Stimulated activated CD8-positive, alpha-beta memory T cell treated with anti-CD3 and anti-CD28 coated beads, Interleukin-7, amount 100 ng/mL, for 1 hour (primary cell): ENCODE results near the gene LRRC45.

Experiments used
- DNase-seq, 2 donors: peaks; one replicate each; pipeline ENCODE4 v3.0.0-alpha.2; 2020; ENCODE audit warnings: low read depth in 2 of 2

Gene LRRC45

GRCh38 chr17:81993729-81994592 is 29.1 kb upstream of the LRRC45 start:
- no peak for DNase-seq

- no peak for DNase-seq
Observed at GRCh38 chr17:81994593-81995462, 28.3 kb upstream of the LRRC45 start.

GRCh38 chr17:81995463-81996231 is 27.5 kb upstream of the LRRC45 start:
- no peak for DNase-seq

- no peak for DNase-seq
Observed at GRCh38 chr17:81996232-81996756, 26.8 kb upstream of the LRRC45 start.

GRCh38 chr17:81996757-81997441 is 26.2 kb upstream of the LRRC45 start:
- DNase-seq, result no peak

- DNase-seq, result no peak
Observed at GRCh38 chr17:81998212-81998611, 24.9 kb upstream of the LRRC45 start.

- DNase-seq, result no peak
Observed at GRCh38 chr17:81998691-81999438, 24.2 kb upstream of the LRRC45 start.

- no peak for DNase-seq
Observed at GRCh38 chr17:81999587-81999975, 23.5 kb upstream of the LRRC45 start.

- no peak for DNase-seq
Observed at GRCh38 chr17:81999976-82000802, 22.9 kb upstream of the LRRC45 start.

GRCh38 chr17:82000803-82001570 is 22.1 kb upstream of the LRRC45 start:
- no peak for DNase-seq

- DNase-seq, result no peak
Observed at GRCh38 chr17:82001571-82002056, 21.5 kb upstream of the LRRC45 start.

- DNase-seq, result no peak
Observed at GRCh38 chr17:82003411-82004381, 19.4 kb upstream of the LRRC45 start.

- no peak for DNase-seq
Observed at GRCh38 chr17:82004517-82005455, 18.3 kb upstream of the LRRC45 start.

GRCh38 chr17:82005701-82006348 is 17.3 kb upstream of the LRRC45 start:
- DNase-seq, result no peak

- DNase-seq, result no peak
Observed at GRCh38 chr17:82006468-82007227, 16.5 kb upstream of the LRRC45 start.
